B cell (primary cell): ENCODE data around the gene FGD1. TPM values are rescaled to one million over a fixed set of nuclear protein-coding genes. Genes with fewer than 3 reads are reported as not detected.

Experiments used
- ATAC-seq: fragments of 200-7000 bp; cut with Tn5 transposase; one replicate; pipeline ENCODE4 v1.10.0; 2021; ENCODE audit warnings: low read depth, mild to moderate bottlenecking, moderate number of reproducible peaks, moderate library complexity
- CTCF ChIA-PET: fragments of 350-600 bp; sonication (Branson Sonifier 250); formaldehyde crosslinking; loops from one replicate; lab custom pipeline; 2021; ENCODE audit warnings: antibody characterized with exemption, inconsistent platforms; lab: Charles Lee
- POLR2A ChIA-PET: fragments of 350-600 bp; sonication (Branson Sonifier 250); formaldehyde crosslinking; loops from one replicate; lab custom pipeline; 2021; ENCODE audit warnings: antibody characterized with exemption; lab: Charles Lee
- DNase-seq: peaks from one replicate; pipeline ENCODE4 v3.0.0; 2013
- H2AFZ ChIP-seq: 2 replicates; pipeline ENCODE4 v1.6.1; 2012; ENCODE audit warnings: mild to moderate bottlenecking, low read depth, low read length; ENCODE audit not compliant: insufficient read depth, poor library complexity, severe bottlenecking
- H3K27ac ChIP-seq, 2 donors: 1 replicate in 1 of 2; 2 replicates in 1 of 2; pipeline ENCODE4 v1.5.1; 2012 to 2013; ENCODE audit warnings: low read length in 2 of 2, mild to moderate bottlenecking in 2 of 2, moderate library complexity in 1 of 2
- H3K27me3 ChIP-seq, 4 experiments: fragments of 200-600 bp in 1 of 4; sonication (generic) in 1 of 4; replicated peaks in 1 of 4; 1 replicate in 2 of 4; 2 replicates in 2 of 4; pipeline versions ENCODE4 v1.6.1 to v1.7.0; 2013 to 2016; ENCODE audit warnings: low read length in 3 of 4, mild to moderate bottlenecking in 2 of 4, mixed read lengths in 1 of 4, moderate library complexity in 1 of 4; ENCODE audit not compliant: insufficient read depth in 4 of 4, control insufficient read depth in 3 of 4; ENCODE audit errors: control extremely low read depth in 1 of 4
- H3K36me3 ChIP-seq, 2 experiments: replicated peaks in 1 of 2; 1 replicate in 1 of 2; 2 replicates in 1 of 2; pipeline versions ENCODE4 v1.6.1 to v1.7.1; 2013; ENCODE audit warnings: low read length in 1 of 2; ENCODE audit not compliant: insufficient read depth in 2 of 2, control insufficient read depth in 1 of 2; ENCODE audit errors: control extremely low read depth in 1 of 2, extremely low read depth in 1 of 2
- H3K4me1 ChIP-seq, 2 donors: fragments of 200-600 bp in 1 of 2; sonication (generic) in 1 of 2; 1 replicate in 1 of 2; 2 replicates in 1 of 2; pipeline versions ENCODE4 v1.5.1 to v1.6.1; 2013 to 2017; ENCODE audit warnings: low read length in 2 of 2; ENCODE audit not compliant: control insufficient read depth in 2 of 2, insufficient read depth in 2 of 2
- H3K4me2 ChIP-seq: replicated peaks from 2 replicates; pipeline ENCODE3; 2012; ENCODE audit warnings: mild to moderate bottlenecking, low read depth, low read length; ENCODE audit not compliant: poor library complexity, severe bottlenecking
- H3K4me3 ChIP-seq, 5 experiments: fragments of 200-600 bp in 1 of 5; sonication (generic) in 1 of 5; 1 replicate in 3 of 5; 2 replicates in 2 of 5; pipeline versions ENCODE4 v1.5.1 to v1.7.0; 2011 to 2016; ENCODE audit warnings: low read length in 4 of 5, mild to moderate bottlenecking in 4 of 5, low read depth in 2 of 5, control low read depth in 1 of 5, moderate library complexity in 1 of 5; ENCODE audit not compliant: insufficient read depth in 1 of 5; ENCODE audit errors: control extremely low read depth in 1 of 5, extremely low read depth in 1 of 5
- H3K79me2 ChIP-seq: fragments of 200-600 bp; sonication (generic); one replicate; pipeline ENCODE4 v1.6.0; 2016; ENCODE audit warnings: low read length; ENCODE audit not compliant: control insufficient read depth, insufficient read depth
- H3K9ac ChIP-seq: fragments of 200-600 bp; sonication (generic); 2 replicates; pipeline ENCODE4 v1.6.1; 2017; ENCODE audit warnings: mild to moderate bottlenecking, low read length, moderate library complexity
- H3K9me3 ChIP-seq, 3 donors: one replicate each; pipeline versions ENCODE4 v1.6.1 to v1.7.1; 2013; ENCODE audit warnings: low read length in 2 of 3; ENCODE audit not compliant: control insufficient read depth in 2 of 3, insufficient read depth in 1 of 3; ENCODE audit errors: control extremely low read depth in 1 of 3
- H4K20me1 ChIP-seq: 2 replicates; pipeline ENCODE4 v1.6.0; 2012; ENCODE audit warnings: mild to moderate bottlenecking, low read length; ENCODE audit not compliant: insufficient read depth, control insufficient read depth, poor library complexity, severe bottlenecking
- H3K27ac Mint-ChIP-seq: one replicate; pipeline ENCODE4 v1.8.0; 2021; ENCODE audit warnings: mixed read lengths
- H3K27me3 Mint-ChIP-seq: one replicate; pipeline ENCODE4 v1.8.0; 2021; ENCODE audit warnings: mixed read lengths
- H3K4me1 Mint-ChIP-seq: one replicate; pipeline ENCODE4 v1.8.0; 2021; ENCODE audit warnings: mixed read lengths
- H3K4me3 Mint-ChIP-seq: one replicate; pipeline ENCODE4 v1.8.0; 2021; ENCODE audit warnings: mixed read lengths
- H3K9me3 Mint-ChIP-seq: one replicate; pipeline ENCODE4 v1.8.0; 2022; ENCODE audit warnings: mixed read lengths; ENCODE audit not compliant: insufficient read depth
- EZH2 ChIP-seq: IDR thresholded peaks from 2 replicates; pipeline ENCODE4 v1.6.1; 2012; ENCODE audit warnings: borderline replicate concordance, low read depth, mild to moderate bottlenecking, moderate library complexity, low read length; ENCODE audit not compliant: insufficient read depth, poor library complexity, severe bottlenecking
- WGBS: methylation state at CpG from one replicate; pipeline ENCODE4 v1.1.5; 2013; ENCODE audit warnings: missing lambda C conversion rate; ENCODE audit not compliant: insufficient coverage; 5-methylcytosine and 5-hydroxymethylcytosine counted together
- intact Hi-C: fragments of 100-400 bp; cut with micrococcal nuclease; formaldehyde crosslinking; loops from one replicate; pipeline ENCODE4 v1.10.0; 2022
- polyA plus RNA-seq: library from polyadenylated mRNA; depleted of rRNA; stranded (reverse); fragments of >200 nt; gene quantifications from 2 replicates; pipeline ENCODE4 v1.2.3, GENCODE V29; 2012
- total RNA-seq, 2 donors: library from RNA; stranded (reverse); fragments of 120-200 nt in 1 of 2; gene quantifications; 1 replicate in 1 of 2; 2 replicates in 1 of 2; pipeline versions ENCODE4 v1.2.3 to v1.2.4, GENCODE V29; 2013 to 2022
- TF ChIP-seq, protein P1 (sequence below): fragments of 200-600 bp; IDR thresholded peaks from one replicate; pipeline ENCODE4 v1.8.0; 2022; ENCODE audit warnings: antibody characterized with exemption, mild to moderate bottlenecking

The FGD1 gene
- total and polyA plus RNA-seq, 2 donors (not counting 1 experiment from before 2014, with no cell fraction given) = 0.20 TPM; not detected in 1

DNA sequence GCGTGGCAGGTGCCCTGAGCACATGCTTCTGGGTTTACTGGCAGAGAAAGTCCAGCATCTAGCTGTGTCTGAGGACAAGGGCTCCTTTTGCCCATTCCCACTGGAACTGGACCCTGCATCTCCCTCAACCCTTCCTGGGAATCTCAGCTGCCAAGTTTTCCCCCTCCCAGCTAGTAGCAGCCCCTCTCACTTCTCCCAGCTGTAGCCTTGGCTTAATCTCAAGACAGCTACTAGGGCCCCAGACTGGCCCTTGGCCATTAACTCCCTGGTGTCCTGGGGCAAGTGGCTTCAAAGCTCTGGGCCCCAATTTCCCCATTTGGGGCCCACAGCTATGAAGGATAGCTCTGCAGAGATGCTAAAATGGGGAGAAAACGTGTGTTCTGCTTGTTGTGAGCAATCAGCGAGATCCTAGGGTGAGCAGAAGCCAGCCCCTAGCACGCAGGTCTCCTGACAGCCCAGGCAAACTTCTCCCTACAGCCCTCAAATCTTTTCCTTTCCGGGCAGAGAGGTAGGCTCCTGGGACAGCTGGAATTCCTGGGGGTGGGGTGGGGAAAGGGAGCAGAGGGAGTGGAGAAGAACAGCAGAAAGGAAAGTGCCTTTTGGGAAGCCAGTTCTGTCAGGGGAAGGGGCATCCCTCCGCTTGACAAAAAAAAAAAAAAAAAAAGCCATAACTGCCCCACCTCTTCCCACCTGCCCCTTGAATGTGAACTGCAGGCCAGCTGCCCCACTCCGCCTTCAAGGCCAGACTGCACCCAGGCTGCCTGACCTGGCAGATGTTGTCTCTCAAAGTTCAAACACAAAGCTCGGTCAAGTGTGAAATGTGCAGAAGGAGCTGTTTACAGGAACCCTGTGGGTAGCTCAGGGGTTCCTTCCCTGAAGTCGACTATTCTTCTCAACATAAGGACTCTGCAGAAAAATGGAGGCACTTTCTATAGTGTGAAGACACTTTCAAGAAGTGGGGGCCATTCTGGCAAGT is 16.6 kb downstream of the FGD1 start:
- peak overlapping the region; percentile 39 for H2AFZ ChIP-seq
- H4K20me1 ChIP-seq = no peaks in the 10 kb centered on the region
- peak; percentile 21 for ATAC-seq
- POLR2A ChIA-PET = no interaction called here
- intact Hi-C loops = no loop called here
- H3K27ac ChIP-seq = no peak overlapping the region
- no peak overlapping the region for H3K4me3 ChIP-seq
- no peak overlapping the region for H3K9ac ChIP-seq
- Mint-ChIP-seq H3K9me3 (no peaks in the 10 kb centered on the region), H3K27me3 (no peaks in the 10 kb centered on the region), H3K4me3 (no peak overlapping the region), H3K27ac (peak overlapping the region; percentile 41), H3K4me1 (peaks cover 7% of the 10 kb centered on the region)
- no peak for TF ChIP-seq EZH2
- TF ChIP-seq, protein P1, sequence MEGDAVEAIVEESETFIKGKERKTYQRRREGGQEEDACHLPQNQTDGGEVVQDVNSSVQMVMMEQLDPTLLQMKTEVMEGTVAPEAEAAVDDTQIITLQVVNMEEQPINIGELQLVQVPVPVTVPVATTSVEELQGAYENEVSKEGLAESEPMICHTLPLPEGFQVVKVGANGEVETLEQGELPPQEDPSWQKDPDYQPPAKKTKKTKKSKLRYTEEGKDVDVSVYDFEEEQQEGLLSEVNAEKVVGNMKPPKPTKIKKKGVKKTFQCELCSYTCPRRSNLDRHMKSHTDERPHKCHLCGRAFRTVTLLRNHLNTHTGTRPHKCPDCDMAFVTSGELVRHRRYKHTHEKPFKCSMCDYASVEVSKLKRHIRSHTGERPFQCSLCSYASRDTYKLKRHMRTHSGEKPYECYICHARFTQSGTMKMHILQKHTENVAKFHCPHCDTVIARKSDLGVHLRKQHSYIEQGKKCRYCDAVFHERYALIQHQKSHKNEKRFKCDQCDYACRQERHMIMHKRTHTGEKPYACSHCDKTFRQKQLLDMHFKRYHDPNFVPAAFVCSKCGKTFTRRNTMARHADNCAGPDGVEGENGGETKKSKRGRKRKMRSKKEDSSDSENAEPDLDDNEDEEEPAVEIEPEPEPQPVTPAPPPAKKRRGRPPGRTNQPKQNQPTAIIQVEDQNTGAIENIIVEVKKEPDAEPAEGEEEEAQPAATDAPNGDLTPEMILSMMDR = no peak
- no peak for DNase-seq
- H3K27me3 ChIP-seq = no peaks in the 10 kb centered on the region
- no peak overlapping the region for H3K4me2 ChIP-seq
- no CpG with 5 or more reads among the region's 9 CpGs for WGBS
- peaks cover 5 to 9% of the 10 kb centered on the region in 2 donors for H3K4me1 ChIP-seq
- CTCF ChIA-PET = no interaction called here
- no peaks in the 10 kb centered on the region for H3K9me3 ChIP-seq
- no peaks in the 10 kb centered on the region for H3K79me2 ChIP-seq
- H3K36me3 ChIP-seq = no peaks in the 10 kb centered on the region
